GM19193 (cell line): Measurements from ENCODE around the gene PPARA.

Experiments used
- POLR2A ChIP-seq: IDR thresholded peaks from 4 replicates; pipeline ENCODE4 v1.6.1; 2011; ENCODE audit not compliant: insufficient read depth, insufficient read length; ENCODE audit errors: extremely low read depth

Gene PPARA

GRCh38 chr22:46150034-46150654, at the start of gene PPARA:
Gene PPARA (plus strand): TSS chr22:46150526. CDS start chr22:46198384, 47,858 bp downstream.
- TF ChIP-seq POLR2A = peak; percentile 31

- TF ChIP-seq POLR2A = no peak
Measured at GRCh38 chr22:46102159-46102558, 48.2 kb upstream of the PPARA start.

DNA sequence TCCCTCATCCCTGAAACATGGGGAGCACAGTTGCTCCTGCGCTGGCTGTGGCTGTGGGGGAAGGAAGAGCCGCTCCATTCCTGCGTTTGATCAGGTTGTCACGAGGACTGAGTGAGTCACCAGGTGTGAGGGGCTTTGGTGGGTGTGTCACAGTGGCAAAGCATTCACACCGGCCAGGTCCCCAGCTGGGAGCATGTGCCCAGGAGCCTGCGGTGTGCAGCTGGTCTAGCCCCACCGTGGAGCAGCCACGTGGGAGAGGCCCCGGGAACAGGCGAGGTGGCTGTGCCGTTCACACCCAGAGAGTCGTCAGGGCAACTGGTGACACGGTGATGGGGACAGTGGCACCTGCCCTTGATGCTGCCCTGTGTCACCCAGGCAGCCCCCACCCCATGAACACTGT, 47.6 kb upstream of the PPARA start:
- TF ChIP-seq POLR2A = no peak

- no peak for TF ChIP-seq POLR2A
Measured at GRCh38 chr22:46103181-46103580, 47.1 kb upstream of the PPARA start.

GRCh38 chr22:46103664-46104063, 46.7 kb upstream of the PPARA start:
- no peak for TF ChIP-seq POLR2A

- TF ChIP-seq POLR2A = no peak
Measured at GRCh38 chr22:46104170-46104880, 46.0 kb upstream of the PPARA start.

GRCh38 chr22:46104881-46105493, 45.3 kb upstream of the PPARA start:
- TF ChIP-seq POLR2A = no peak

- no peak for TF ChIP-seq POLR2A
Measured at GRCh38 chr22:46105494-46106278, 44.6 kb upstream of the PPARA start.

DNA sequence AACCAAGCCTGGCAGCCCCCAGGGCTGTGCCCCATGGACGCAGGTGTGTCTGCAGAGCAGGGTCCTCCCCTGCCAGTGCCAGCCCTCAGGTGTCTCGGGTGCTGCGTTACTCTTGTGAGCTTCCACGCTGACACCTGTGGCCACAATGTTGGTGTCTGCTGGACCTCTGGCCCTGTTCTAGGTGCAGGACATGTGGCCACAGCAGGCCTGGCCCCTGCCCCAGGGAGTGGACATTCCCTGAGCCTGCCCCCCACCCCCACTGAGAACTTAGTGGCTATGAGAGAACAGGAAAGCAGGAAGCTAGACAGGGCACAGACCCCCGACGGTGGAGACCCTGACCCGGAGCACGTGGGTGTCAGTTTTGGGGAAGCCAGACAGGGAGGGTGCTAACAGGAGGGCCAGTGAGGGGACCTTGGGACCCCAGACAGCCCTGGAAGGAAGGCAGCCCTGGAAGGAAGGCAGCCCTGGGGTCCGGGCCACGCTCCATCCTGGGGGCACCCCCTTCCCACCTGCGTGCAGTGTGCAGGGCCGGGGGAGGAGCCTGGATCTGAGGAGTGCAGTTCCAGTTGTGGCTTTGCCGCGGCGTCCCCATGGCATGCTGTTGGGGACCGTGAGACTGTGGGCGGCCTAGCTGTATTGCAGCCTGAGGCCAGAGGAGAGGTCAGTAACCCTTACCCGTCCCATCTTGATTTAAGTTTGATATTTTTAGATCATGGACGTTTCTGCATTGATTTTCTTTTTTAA, 43.9 kb upstream of the PPARA start:
- no peak for TF ChIP-seq POLR2A

DNA sequence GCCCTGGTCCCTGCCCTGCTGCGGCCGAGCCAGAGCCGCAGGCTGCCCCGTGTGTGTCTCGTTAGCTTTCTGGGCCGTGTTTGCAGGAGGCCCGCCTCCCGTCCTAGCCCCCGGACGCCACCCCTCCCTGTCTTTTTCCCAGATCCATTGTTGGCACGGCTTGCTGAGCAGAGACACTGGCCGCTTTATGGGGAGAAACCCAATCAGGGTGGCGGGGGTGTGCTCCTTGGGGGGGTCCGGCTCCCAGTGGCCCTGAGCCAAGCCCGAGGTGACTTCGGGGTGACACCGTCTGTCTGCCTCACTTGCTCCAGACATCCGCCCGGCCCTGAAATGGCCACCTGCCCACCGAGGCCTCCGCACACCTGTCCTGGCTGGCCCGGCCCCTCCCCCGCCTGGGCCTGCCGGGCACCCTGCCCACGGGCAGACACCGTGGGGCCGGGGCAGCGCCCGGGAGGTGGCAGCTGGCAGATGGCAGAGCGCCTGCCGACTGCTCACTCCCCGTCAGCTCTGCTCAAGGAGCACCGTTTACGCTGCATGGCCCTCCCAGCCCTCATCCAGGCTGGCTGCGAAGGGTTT, 43.1 kb upstream of the PPARA start:
- TF ChIP-seq POLR2A = no peak

DNA sequence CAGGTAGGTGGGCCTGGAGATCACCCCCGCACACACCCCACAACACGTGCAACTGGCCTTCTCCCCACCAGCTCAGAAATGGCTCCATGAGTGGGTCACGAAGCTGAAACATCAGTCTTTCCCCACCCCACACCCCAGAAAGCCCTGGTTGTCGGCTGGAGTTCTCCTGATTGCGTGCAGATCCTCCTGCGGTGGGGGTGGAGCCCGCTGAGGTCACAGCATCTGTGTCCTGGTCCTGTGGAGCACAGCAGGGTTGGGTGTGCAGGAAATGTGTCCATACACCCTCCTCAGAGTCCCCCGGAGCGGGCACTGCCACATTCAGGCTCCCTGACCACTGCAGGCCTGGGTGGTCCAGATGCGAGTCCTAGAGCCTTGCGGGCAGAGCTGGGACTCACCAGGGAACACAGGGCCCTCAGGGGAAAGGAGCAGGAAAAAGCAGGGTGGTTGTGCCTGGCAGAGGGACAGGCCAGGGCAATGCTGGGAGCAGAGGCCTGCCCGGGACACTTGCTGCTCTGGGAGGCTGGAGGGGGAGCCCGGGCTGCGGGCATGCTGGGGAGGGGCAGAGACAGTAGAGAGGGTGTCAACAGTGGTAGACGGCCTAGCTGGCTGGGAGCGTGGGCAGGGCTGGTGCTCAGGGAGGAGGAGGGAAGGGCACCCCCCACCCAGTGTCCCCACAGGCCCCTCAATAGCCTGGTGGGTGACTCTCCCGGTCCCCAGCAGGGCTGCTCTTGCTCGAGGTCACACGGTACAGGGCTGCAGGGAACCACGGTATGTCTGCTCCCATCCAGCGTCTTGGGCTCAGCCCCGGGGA, 42.4 kb upstream of the PPARA start:
- no peak for TF ChIP-seq POLR2A

- no peak for TF ChIP-seq POLR2A
Measured at GRCh38 chr22:46108564-46109473, 41.5 kb upstream of the PPARA start.
